Measurements from ENCODE around the gene OR10H5.

GRCh38 chr19:15811476-15811875 is 24.0 kb downstream of the OR10H5 start:
- no peak for TF ChIP-seq CTCF (conservative IDR thresholded peaks at IDR 0.05; ENCODE audit: low read depth, low read length)
- TF ChIP-seq EZH2 (IDR thresholded peaks at IDR 0.05; ENCODE audit: borderline replicate concordance, low read depth, low read length, poor library complexity, severe bottlenecking), result no peak

All from A673 (cell line).